NCI-H2171 (cell line): ENCODE measurements around the gene MLXIPL.
A peak's percentile ranks its signal among the peaks of the same experiment; 100 is the strongest.
"Not testable (repeated sequence)": the region's sequence is repeated elsewhere in the genome, so short reads cannot be mapped to it uniquely, and the experiment has no call there.

Source experiments
- DNase-seq: peaks from one replicate; lab custom pipeline; 2025; lab: John Stamatoyannopoulos, UW

MLXIPL gene, protein sequence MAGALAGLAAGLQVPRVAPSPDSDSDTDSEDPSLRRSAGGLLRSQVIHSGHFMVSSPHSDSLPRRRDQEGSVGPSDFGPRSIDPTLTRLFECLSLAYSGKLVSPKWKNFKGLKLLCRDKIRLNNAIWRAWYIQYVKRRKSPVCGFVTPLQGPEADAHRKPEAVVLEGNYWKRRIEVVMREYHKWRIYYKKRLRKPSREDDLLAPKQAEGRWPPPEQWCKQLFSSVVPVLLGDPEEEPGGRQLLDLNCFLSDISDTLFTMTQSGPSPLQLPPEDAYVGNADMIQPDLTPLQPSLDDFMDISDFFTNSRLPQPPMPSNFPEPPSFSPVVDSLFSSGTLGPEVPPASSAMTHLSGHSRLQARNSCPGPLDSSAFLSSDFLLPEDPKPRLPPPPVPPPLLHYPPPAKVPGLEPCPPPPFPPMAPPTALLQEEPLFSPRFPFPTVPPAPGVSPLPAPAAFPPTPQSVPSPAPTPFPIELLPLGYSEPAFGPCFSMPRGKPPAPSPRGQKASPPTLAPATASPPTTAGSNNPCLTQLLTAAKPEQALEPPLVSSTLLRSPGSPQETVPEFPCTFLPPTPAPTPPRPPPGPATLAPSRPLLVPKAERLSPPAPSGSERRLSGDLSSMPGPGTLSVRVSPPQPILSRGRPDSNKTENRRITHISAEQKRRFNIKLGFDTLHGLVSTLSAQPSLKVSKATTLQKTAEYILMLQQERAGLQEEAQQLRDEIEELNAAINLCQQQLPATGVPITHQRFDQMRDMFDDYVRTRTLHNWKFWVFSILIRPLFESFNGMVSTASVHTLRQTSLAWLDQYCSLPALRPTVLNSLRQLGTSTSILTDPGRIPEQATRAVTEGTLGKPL

GRCh38 chr7:73623798-73624668, at the start of gene MLXIPL:
MLXIPL (minus strand) TSS chr7:73624522; CDS start chr7:73624492, 30 bp downstream.
- peak; percentile 94 for DNase-seq

DNA sequence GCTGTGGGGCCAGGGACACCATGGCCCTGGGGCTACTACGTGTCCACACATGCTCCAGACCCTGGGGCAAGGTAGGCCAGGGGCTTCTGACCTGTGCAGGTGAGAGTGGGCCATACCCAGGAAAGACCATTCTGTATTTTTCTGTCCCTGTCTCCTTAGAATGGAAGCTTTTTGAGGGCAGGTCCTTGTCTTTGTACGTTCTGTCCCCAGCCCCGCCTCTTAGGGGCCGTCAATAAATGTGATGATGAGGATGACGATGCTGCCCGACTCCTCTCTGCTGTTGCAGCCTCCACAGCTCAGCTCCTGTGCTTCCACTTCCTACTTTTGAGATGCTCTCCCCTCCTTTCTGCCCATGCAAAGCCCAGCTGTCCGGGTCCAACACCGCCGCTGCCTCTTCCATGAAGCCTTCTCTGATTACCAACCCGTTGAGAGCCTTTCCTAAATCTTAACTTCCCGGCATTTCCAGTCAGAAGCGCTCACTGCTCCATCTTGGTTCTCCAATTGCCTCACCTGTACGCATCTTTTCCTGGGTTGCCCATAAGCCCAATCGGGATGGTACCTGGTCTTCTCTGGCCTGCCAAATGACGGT, 47.6 kb upstream of the MLXIPL start:
- no peak for DNase-seq

DNA sequence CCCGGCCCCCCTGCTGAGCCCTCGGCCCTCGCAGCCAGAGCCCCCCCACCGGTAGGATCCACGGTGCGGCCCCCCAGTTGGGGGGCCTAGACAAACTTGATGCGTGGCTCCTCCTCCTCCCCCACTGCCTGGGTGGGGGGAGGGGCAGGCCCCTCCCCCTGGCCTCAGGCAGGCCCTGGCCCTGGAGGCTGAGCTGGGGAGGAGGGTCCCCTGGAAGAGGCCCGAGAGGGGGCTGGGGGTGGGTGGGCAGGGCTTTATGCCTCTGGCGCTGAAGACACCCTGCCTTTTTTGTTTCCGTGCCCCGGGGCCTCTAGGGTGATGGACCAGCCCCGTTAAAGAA, 47.0 kb upstream of the MLXIPL start:
- DNase-seq, result no peak

DNA sequence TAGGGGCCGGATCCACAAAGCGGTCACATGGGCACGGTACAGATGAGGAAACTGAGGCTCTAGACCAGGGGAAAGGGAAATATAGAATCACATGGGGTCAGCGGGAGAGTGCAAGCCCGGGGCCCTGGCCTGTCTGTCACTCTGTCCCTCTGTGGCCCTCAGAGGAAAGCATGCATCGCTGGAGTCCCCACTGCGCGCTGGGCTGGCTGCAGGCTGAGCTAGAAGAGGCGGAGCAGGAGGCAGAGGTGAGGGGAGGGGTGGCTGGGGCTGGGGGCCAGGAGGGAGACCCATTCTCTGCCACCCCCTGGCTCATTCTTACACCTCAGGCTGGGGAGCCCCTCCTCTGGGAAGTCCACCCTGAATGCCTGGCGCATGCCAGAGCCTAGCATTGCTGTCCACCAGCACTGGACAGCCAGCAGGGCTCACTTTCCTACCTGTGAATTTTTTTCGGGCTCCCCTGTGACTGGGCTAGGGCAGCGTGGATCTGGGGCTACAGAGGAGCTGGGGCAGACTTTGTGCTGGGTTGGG, 45.6 kb upstream of the MLXIPL start:
- DNase-seq, result no peak

GRCh38 chr7:73669288-73669701, 45.0 kb upstream of the MLXIPL start:
- DNase-seq, result no peak

GRCh38 chr7:73668886-73669230, 44.5 kb upstream of the MLXIPL start:
- DNase-seq, result peak; percentile 54

- DNase-seq, result peak; percentile 81
These were observed 44.0 kb upstream of the MLXIPL start for GRCh38 chr7:73668103-73668885.

DNA sequence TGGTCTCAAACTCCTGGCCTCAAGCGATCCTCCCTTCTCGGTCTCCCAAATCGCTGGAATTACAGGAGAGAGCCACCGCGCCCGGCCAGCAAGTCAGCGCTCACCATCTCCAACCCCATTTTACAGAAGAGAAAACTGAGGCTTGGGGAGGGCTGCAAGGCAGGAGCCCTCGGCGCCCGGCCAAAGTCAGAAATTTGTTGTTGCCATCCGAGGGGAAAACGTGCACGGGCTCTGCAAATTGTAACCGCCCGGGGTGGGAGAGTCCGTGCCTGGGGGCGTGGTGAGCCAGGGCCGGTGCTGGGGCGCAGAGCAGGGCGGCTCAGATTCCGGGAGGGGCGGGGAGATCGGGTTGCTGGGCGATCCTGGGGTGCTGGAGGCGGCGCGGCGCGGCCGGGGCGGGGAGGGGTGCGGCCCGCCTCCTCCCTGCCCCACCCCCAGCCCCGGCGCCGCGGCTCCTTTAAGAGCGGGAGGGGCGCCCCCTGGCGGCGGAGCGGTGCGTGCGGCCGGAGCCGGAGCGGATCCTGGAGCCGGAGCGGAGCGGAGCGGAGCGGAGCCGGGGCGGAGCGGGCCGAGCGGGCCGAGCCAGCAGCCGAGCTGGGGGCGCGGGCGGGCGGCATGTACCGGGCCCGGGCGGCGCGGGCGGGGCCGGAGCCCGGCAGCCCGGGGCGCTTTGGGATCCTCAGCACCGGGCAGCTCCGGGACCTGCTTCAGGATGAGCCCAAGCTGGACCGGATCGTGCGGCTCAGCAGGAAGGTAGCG, 43.2 kb upstream of the MLXIPL start, which contains the start of gene VPS37D:
Gene VPS37D, plus strand, starts transcription at position 488 of the 759 bp plus-strand sequence. Its CDS starts 128 bp downstream, at position 616.
- DNase-seq, result peak; percentile 90

GRCh38 chr7:73663033-73663432, 38.7 kb upstream of the MLXIPL start:
- DNase-seq, result no peak

DNA sequence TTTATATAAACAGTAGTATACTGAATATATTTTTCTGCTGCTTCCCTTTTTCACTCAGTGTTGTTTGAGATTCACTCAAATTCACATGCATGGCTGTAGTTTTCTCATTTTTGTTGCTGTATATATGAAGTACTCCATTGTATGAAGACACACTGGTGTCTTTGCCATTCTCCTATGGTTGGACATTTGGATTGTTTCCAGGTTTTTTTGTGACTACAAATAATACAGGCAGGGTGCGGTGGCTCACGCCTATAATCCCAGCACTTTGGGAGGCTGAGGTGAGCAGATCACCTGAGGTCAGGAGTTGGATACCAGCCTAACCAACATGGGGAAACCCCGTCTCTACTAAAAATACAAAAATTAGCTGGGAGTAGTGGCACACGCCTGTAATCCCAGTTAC, 36.3 kb upstream of the MLXIPL start:
- DNase-seq, result not testable (repeated sequence)

DNA sequence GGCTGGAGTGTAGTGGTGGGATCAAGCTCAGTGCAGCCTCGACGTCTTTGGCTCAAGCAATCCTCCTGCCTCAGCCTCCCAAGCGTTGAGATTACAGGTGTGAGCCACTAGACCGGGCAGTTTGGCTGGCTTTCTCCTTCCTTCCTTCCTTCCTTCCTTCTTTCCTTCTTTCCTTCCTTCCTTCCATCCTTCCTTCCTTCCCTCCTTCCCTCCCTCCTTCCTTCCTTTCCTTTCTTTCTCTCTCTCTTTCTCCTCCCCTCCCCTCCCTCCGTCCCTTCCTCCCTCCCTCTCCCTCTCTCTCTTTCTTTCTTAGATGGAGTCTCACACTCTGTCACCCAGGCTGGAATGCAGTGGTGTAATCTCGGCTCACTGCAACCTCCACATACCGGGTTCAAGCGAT, 35.7 kb upstream of the MLXIPL start:
- no peak for DNase-seq

GRCh38 chr7:73655309-73655708, 31.0 kb upstream of the MLXIPL start:
- not testable (repeated sequence) for DNase-seq

- no peak for DNase-seq
These were observed 28.2 kb upstream of the MLXIPL start for GRCh38 chr7:73652541-73652949.

DNA sequence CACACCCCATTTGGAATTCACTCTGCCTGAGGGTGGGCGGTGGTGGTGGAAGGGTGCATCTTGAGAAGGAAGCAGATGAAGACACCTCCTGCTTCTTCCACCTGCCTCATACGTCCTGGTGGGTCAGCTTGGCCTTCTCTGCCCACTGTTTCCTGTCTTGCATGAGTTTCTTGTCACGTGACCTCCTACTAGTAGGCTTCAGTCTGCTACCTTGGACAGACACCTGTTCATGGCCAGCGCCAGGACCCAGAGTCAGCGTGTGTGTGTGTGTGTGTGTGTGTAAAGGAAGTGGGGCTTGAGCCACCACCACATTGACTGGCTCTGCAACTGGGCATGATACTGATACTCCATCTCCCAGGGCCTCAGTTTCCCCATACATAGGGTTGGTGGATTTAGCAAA, 26.2 kb upstream of the MLXIPL start:
- no peak for DNase-seq

DNA sequence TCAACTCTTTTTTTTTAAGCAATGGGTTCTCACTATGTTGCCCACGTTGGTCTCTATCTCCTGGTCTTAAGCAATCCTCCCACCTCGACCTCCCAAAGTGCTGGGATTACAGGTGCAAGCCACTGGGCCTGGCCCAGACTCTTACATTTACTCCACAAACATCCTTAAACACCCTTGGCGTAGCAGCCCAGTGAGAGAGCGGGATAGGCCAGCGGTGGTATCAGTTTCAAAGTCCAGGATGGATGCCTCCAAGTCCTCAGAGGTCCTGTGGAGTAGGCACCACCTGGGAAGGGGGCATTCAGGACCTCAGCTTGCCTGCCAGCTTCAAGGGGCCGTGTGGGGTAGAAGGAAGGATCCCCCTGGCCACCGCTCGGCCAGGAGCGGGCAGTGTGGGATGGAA, 25.3 kb upstream of the MLXIPL start:
- no peak for DNase-seq

GRCh38 chr7:73648593-73649332, 24.4 kb upstream of the MLXIPL start:
- no peak for DNase-seq

GRCh38 chr7:73647725-73648592, 23.6 kb upstream of the MLXIPL start:
- DNase-seq, result peak; percentile 35
